Smooth muscle cell (in vitro differentiated cells): ENCODE measurements around the gene SND1. TPM values are rescaled to one million over a fixed set of nuclear protein-coding genes. Genes with fewer than 3 reads are reported as not detected.

Experiments
- DNase-seq: peaks from one replicate; lab custom pipeline; 2025; ENCODE audit not compliant: unreplicated experiment; lab: John Stamatoyannopoulos, UW
- H2AFZ ChIP-seq: fragments of 200-600 bp; sonication (generic); 2 replicates; pipeline ENCODE4 v1.6.0; 2016; ENCODE audit warnings: antibody characterized with exemption, low read depth, mild to moderate bottlenecking
- H3F3A ChIP-seq: fragments of 200-600 bp; sonication (generic); 2 replicates; pipeline ENCODE4 v1.6.0; 2017; ENCODE audit warnings: antibody characterized with exemption, low read depth
- H3K27ac ChIP-seq: fragments of 200-600 bp; sonication (generic); 2 replicates; pipeline ENCODE4 v1.5.1; 2016; ENCODE audit warnings: low read depth, mild to moderate bottlenecking
- H3K27me3 ChIP-seq: fragments of 200-600 bp; sonication (generic); 2 replicates; pipeline ENCODE4 v1.6.1; 2016; ENCODE audit warnings: low read depth, mild to moderate bottlenecking
- H3K36me3 ChIP-seq: fragments of 200-600 bp; sonication (generic); 2 replicates; pipeline ENCODE4 v1.5.1; 2016; ENCODE audit warnings: low read depth
- H3K4me1 ChIP-seq: fragments of 200-600 bp; sonication (generic); 2 replicates; pipeline ENCODE4 v1.5.1; 2016; ENCODE audit warnings: low read depth
- H3K4me2 ChIP-seq: fragments of 200-600 bp; sonication (generic); 2 replicates; pipeline ENCODE4 v1.6.0; 2016; ENCODE audit warnings: mild to moderate bottlenecking
- H3K4me3 ChIP-seq: fragments of 200-600 bp; sonication (generic); 2 replicates; pipeline ENCODE4 v1.5.1; 2016; ENCODE audit warnings: mild to moderate bottlenecking
- H3K79me2 ChIP-seq: fragments of 200-600 bp; sonication (generic); 2 replicates; pipeline ENCODE4 v1.6.0; 2016; ENCODE audit warnings: low read depth, mild to moderate bottlenecking
- H3K9ac ChIP-seq: fragments of 200-600 bp; sonication (generic); 2 replicates; pipeline ENCODE4 v1.6.0; 2016; ENCODE audit warnings: low read depth
- H3K9me3 ChIP-seq: fragments of 200-600 bp; sonication (generic); replicated peaks from 2 replicates; pipeline ENCODE4 v1.5.1; 2016; ENCODE audit warnings: low read depth
- H4K20me1 ChIP-seq: fragments of 200-600 bp; sonication (generic); 2 replicates; pipeline ENCODE4 v1.6.0; 2016; ENCODE audit warnings: low read depth
- CTCF ChIP-seq: fragments of 200-600 bp; sonication (generic); IDR thresholded peaks from 2 replicates; pipeline ENCODE4 v1.5.1; 2017; ENCODE audit warnings: borderline replicate concordance, mild to moderate bottlenecking, antibody characterized with exemption; ENCODE audit not compliant: insufficient read depth, poor library complexity, severe bottlenecking
- WGBS: methylation state at CpG from one replicate; pipeline ENCODE4 v1.1.7; 2016; ENCODE audit warnings: low lambda C conversion rate; 5-methylcytosine and 5-hydroxymethylcytosine counted together
- polyA plus RNA-seq: library from polyadenylated mRNA; unstranded; fragments of >200 nt; fragmentation: Nextera tagmentation; extraction: Ambion mirVana; gene quantifications from 2 replicates; pipeline ENCODE4 v1.2.1, GENCODE V29; 2016
- total RNA-seq: library from RNA; depleted of rRNA; stranded (reverse); fragments of >200 nt; gene quantifications from 2 replicates; pipeline ENCODE4 v1.2.3, GENCODE V29; 2014

Gene SND1
- total and polyA plus RNA-seq, 2 experiments from 2014 or later: 129 to 136 TPM

- no peaks in the 10 kb centered on the region for H3F3A ChIP-seq
- 97% methylated on average over 1 of the region's 1 CpG for WGBS
Measured at GRCh38 chr7:127980901-127981300, 328.9 kb downstream of the SND1 start.

GRCh38 chr7:127981965-127982364 lies 330.0 kb downstream of the SND1 start:
- Histone ChIP-seq H3F3A (no peaks in the 10 kb centered on the region), H3K27ac (no peak overlapping the region), H3K27me3 (no peaks in the 10 kb centered on the region), H3K9ac (no peak overlapping the region), H3K4me2 (no peak overlapping the region), H3K36me3 (no peaks in the 10 kb centered on the region), H3K4me3 (no peak overlapping the region), H2AFZ (no peak overlapping the region), H3K4me1 (peaks cover 14% of the 10 kb centered on the region), H3K79me2 (peaks cover 3% of the 10 kb centered on the region), H3K9me3 (no peaks in the 10 kb centered on the region), H4K20me1 (peaks cover 95% of the 10 kb centered on the region)
- no peak for TF ChIP-seq CTCF
- WGBS: 96% methylated on average over 4 of the region's 4 CpGs
- DNase-seq: no peak

More at GRCh38 chr7:127980901-127981300, 328.9 kb downstream of the SND1 start:
- Histone ChIP-seq H2AFZ (no peak overlapping the region), H3K27ac (no peak overlapping the region), H3K4me2 (no peak overlapping the region), H3K27me3 (no peaks in the 10 kb centered on the region), H3K36me3 (no peaks in the 10 kb centered on the region), H4K20me1 (peaks cover 95% of the 10 kb centered on the region), H3K9ac (no peak overlapping the region), H3K4me1 (peaks cover 18% of the 10 kb centered on the region), H3K9me3 (no peaks in the 10 kb centered on the region), H3K4me3 (no peak overlapping the region), H3K79me2 (peaks cover 3% of the 10 kb centered on the region)
- DNase-seq: no peak
- TF ChIP-seq CTCF: no peak

GRCh38 chr7:127983804-127984332 lies 331.9 kb downstream of the SND1 start:
- Histone ChIP-seq H3K79me2 (peaks cover 3% of the 10 kb centered on the region), H3K27me3 (no peaks in the 10 kb centered on the region), H4K20me1 (peaks cover 95% of the 10 kb centered on the region), H3K27ac (no peak overlapping the region), H3F3A (no peaks in the 10 kb centered on the region), H3K4me1 (peaks cover 13% of the 10 kb centered on the region), H2AFZ (no peak overlapping the region), H3K9me3 (no peaks in the 10 kb centered on the region), H3K36me3 (no peaks in the 10 kb centered on the region), H3K9ac (no peak overlapping the region), H3K4me3 (no peak overlapping the region), H3K4me2 (no peak overlapping the region)
- no peak for DNase-seq
- TF ChIP-seq CTCF: no peak
- WGBS: 77% methylated on average over 5 of the region's 5 CpGs
